ENCODE results near the gene RNU1-4. TPM values are rescaled to one million over a fixed set of nuclear protein-coding genes. Genes with fewer than 3 reads are reported as not detected.
A peak's percentile ranks its signal among the peaks of the same experiment; 100 is the strongest.
"Not testable (repeated sequence)": the region's sequence is repeated elsewhere in the genome, so short reads cannot be mapped to it uniquely, and the experiment has no call there.

The RNU1-4 gene
- total RNA-seq, 1 donor from 2014 or later: 6,803 TPM

GRCh38 chr1:16713480-16713879, 26.8 kb upstream of the RNU1-4 start:
- H3K4me1 ChIP-seq; H3K36me3 ChIP-seq; ATAC-seq; intact Hi-C loops (cut with DNase I); H3K9me3 ChIP-seq; H3K27ac ChIP-seq; DNase-seq; H3K4me3 ChIP-seq: not testable (repeated sequence)
- H3K27me3 ChIP-seq (ENCODE audit: low read depth): peaks cover 19% of the 10 kb centered on the region

DNA sequence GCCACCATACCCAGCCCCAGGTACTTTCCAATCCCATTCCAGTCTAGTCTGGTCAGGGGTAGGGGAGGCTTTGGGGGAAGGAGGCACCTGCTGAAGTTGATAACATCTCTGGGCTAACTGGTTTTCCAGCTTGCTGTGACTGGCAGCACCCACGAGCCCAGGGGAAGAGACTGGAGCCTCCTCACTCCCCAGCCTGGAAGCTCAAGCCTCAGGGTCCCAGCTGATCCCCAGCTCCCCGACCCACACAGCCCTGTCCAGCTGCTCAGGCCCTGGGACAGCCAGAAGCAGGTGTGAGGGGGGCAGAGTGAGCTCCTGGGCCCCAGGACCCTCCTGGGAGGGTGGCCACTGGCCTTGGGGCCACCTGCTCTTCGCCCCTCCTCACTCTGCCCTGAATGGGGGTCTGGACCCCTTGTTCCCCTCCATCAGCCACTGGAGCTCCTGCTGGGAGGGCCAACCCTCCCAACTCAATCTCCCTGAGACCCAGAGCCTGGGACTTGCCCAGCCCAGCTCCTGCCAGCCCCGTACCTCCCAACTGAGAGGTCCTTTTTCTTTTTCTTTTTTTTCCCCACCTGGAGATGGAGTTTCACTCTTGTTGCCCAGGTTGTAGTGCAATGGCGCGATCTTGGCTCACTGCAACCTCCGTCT, 23.5 kb upstream of the RNU1-4 start:
- H3K27ac ChIP-seq: no peak overlapping the region
- H3K27me3 ChIP-seq (ENCODE audit: low read depth): peaks cover 30% of the 10 kb centered on the region
- ATAC-seq: peak in 1 of 2 donors; percentile 20
- intact Hi-C loops (cut with DNase I): no loop called here
- no peaks in the 10 kb centered on the region for H3K9me3 ChIP-seq
- TF ChIP-seq, protein P1, sequence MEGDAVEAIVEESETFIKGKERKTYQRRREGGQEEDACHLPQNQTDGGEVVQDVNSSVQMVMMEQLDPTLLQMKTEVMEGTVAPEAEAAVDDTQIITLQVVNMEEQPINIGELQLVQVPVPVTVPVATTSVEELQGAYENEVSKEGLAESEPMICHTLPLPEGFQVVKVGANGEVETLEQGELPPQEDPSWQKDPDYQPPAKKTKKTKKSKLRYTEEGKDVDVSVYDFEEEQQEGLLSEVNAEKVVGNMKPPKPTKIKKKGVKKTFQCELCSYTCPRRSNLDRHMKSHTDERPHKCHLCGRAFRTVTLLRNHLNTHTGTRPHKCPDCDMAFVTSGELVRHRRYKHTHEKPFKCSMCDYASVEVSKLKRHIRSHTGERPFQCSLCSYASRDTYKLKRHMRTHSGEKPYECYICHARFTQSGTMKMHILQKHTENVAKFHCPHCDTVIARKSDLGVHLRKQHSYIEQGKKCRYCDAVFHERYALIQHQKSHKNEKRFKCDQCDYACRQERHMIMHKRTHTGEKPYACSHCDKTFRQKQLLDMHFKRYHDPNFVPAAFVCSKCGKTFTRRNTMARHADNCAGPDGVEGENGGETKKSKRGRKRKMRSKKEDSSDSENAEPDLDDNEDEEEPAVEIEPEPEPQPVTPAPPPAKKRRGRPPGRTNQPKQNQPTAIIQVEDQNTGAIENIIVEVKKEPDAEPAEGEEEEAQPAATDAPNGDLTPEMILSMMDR (IDR thresholded peaks at IDR 0.05): no peak
- no peaks in the 10 kb centered on the region for H3K4me1 ChIP-seq
- no peak overlapping the region for H3K4me3 ChIP-seq
- no peak for DNase-seq
- H3K36me3 ChIP-seq: no peaks in the 10 kb centered on the region

- Histone ChIP-seq H3K4me3 (no peak overlapping the region), H3K27ac (no peak overlapping the region), H3K36me3 (no peaks in the 10 kb centered on the region), H3K27me3 (ENCODE audit: low read depth) (peaks cover 30% of the 10 kb centered on the region), H3K4me1 (no peaks in the 10 kb centered on the region), H3K9me3 (no peaks in the 10 kb centered on the region)
- DNase-seq (no peak), ATAC-seq (peak in 1 of 2 donors; percentile 12)
- intact Hi-C loops (cut with DNase I): no loop called here
- TF ChIP-seq, protein P1 (IDR thresholded peaks at IDR 0.05): no peak
Measured at GRCh38 chr1:16717336-16718098, 22.8 kb upstream of the RNU1-4 start.

GRCh38 chr1:16718099-16718907, 22.0 kb upstream of the RNU1-4 start:
- H3K4me1 ChIP-seq; DNase-seq; H3K27ac ChIP-seq; H3K36me3 ChIP-seq; H3K9me3 ChIP-seq; H3K4me3 ChIP-seq; intact Hi-C loops (cut with DNase I): not testable (repeated sequence)
- peak in 1 of 2 donors; percentile 18 for ATAC-seq
- H3K27me3 ChIP-seq (ENCODE audit: low read depth): peaks cover 30% of the 10 kb centered on the region

GRCh38 chr1:16718908-16719533, 21.3 kb upstream of the RNU1-4 start:
- Histone ChIP-seq H3K9me3 (no peaks in the 10 kb centered on the region), H3K27me3 (ENCODE audit: low read depth) (peaks cover 32% of the 10 kb centered on the region), H3K4me3 (no peak overlapping the region), H3K4me1 (no peaks in the 10 kb centered on the region), H3K27ac (no peak overlapping the region), H3K36me3 (no peaks in the 10 kb centered on the region)
- ATAC-seq (peak in 1 of 2 donors; percentile 9), DNase-seq (no peak)
- intact Hi-C loops (cut with DNase I): no loop called here
- TF ChIP-seq, protein P1 (IDR thresholded peaks at IDR 0.05): no peak

Measured in lower lobe of right lung (tissue), 2 donors.